SJSA1 (cell line): ENCODE data around the gene SLC30A7. TPM values are rescaled to one million over a fixed set of nuclear protein-coding genes. Genes with fewer than 3 reads are reported as not detected.
"Not testable (repeated sequence)": the region's sequence is repeated elsewhere in the genome, so short reads cannot be mapped to it uniquely, and the experiment has no call there.

Source experiments
- DNase-seq, 2 experiments: peaks; one replicate each; pipeline ENCODE4 v3.0.0-alpha.2; 2015 to 2020; ENCODE audit warnings: low spot score in 2 of 2, low read depth in 1 of 2
- H3K27ac ChIP-seq: fragments of 250-450 bp; sonication (Bioruptor Pico); 2 replicates; pipeline ENCODE4 v1.5.1; 2020; ENCODE audit warnings: mild to moderate bottlenecking, moderate library complexity
- H3K27me3 ChIP-seq: fragments of 250-450 bp; sonication (Bioruptor Pico); replicated peaks from 2 replicates; pipeline ENCODE4 v1.5.1; 2020; ENCODE audit warnings: mild to moderate bottlenecking, moderate library complexity
- H3K36me3 ChIP-seq: fragments of 250-450 bp; sonication (Bioruptor Pico); 2 replicates; pipeline ENCODE4 v1.5.1; 2020; ENCODE audit warnings: mild to moderate bottlenecking
- H3K4me1 ChIP-seq: fragments of 250-450 bp; sonication (Bioruptor Pico); replicated peaks from 2 replicates; pipeline ENCODE4 v1.6.1; 2021; ENCODE audit warnings: mild to moderate bottlenecking
- H3K4me3 ChIP-seq: fragments of 250-450 bp; sonication (Bioruptor Pico); 2 replicates; pipeline ENCODE4 v1.5.1; 2020; ENCODE audit warnings: mild to moderate bottlenecking
- H3K9me3 ChIP-seq: fragments of 250-450 bp; sonication (Bioruptor Pico); replicated peaks from 2 replicates; pipeline ENCODE4 v1.5.1; 2020; ENCODE audit warnings: mild to moderate bottlenecking
- total RNA-seq: library from RNA; depleted of rRNA; stranded (reverse); fragments of >200 nt; shearing (Covaris generic); gene quantifications from 2 replicates; pipeline ENCODE4 v1.2.3, GENCODE V29; 2014; rRNA removed

SLC30A7 gene
- total RNA-seq: 13.4 and 26.3 TPM in 2 replicates

- peak; percentile 91 to 97 for DNase-seq
- peak within 1 kb of the TSS; percentile 94 for H3K27ac ChIP-seq
- peaks cover 13% of the 10 kb centered on the region for H3K4me1 ChIP-seq
- no peaks in the 10 kb centered on the region for H3K27me3 ChIP-seq
- H3K4me3 ChIP-seq: peak within 1 kb of the TSS; percentile 74
- H3K9me3 ChIP-seq: no peaks in the 10 kb centered on the region
- peaks cover 26% of the 10 kb centered on the region for H3K36me3 ChIP-seq
Observed at GRCh38 chr1:100895540-100896480, at the start of gene SLC30A7. SLC30A7 (plus strand) TSS chr1:100896090; CDS start chr1:100896263, 173 bp downstream.

GRCh38 chr1:100847361-100848082 is 48.4 kb upstream of the SLC30A7 start:
- peak overlapping the region; percentile 55 for H3K27ac ChIP-seq
- DNase-seq: peak in 1 of 2 experiments; percentile 56
- peak overlapping the region; percentile 8 for H3K4me3 ChIP-seq

GRCh38 chr1:100851726-100852125 is 44.2 kb upstream of the SLC30A7 start:
- H3K27me3 ChIP-seq: no peaks in the 10 kb centered on the region
- no peaks in the 10 kb centered on the region for H3K36me3 ChIP-seq
- H3K27ac ChIP-seq: no peak overlapping the region
- H3K9me3 ChIP-seq: no peaks in the 10 kb centered on the region
- H3K4me3 ChIP-seq: no peak overlapping the region
- H3K4me1 ChIP-seq: peaks cover 16% of the 10 kb centered on the region
- DNase-seq: no peak

More at GRCh38 chr1:100847361-100848082, 48.4 kb upstream of the SLC30A7 start:
- Histone ChIP-seq H3K27me3 (no peaks in the 10 kb centered on the region), H3K36me3 (no peaks in the 10 kb centered on the region), H3K4me1 (peaks cover 6% of the 10 kb centered on the region), H3K9me3 (no peaks in the 10 kb centered on the region)

GRCh38 chr1:100852976-100853375 is 42.9 kb upstream of the SLC30A7 start:
- Histone ChIP-seq H3K27me3 (no peaks in the 10 kb centered on the region), H3K4me3 (no peak overlapping the region), H3K27ac (no peak overlapping the region), H3K4me1 (peaks cover 16% of the 10 kb centered on the region), H3K36me3 (no peaks in the 10 kb centered on the region), H3K9me3 (no peaks in the 10 kb centered on the region)
- DNase-seq: no peak

GRCh38 chr1:100855116-100855515 is 40.8 kb upstream of the SLC30A7 start:
- H3K27me3 ChIP-seq, H3K36me3 ChIP-seq, H3K4me3 ChIP-seq, H3K9me3 ChIP-seq: not testable (repeated sequence)
- peak in 1 of 2 experiments; percentile 70 for DNase-seq
- peak overlapping the region; percentile 52 for H3K27ac ChIP-seq
- peaks cover 19% of the 10 kb centered on the region for H3K4me1 ChIP-seq

- no peaks in the 10 kb centered on the region; the same call in 1 of the 2 replicates for H3K9me3 ChIP-seq
- H3K36me3 ChIP-seq: no peaks in the 10 kb centered on the region
- H3K27ac ChIP-seq: peak overlapping the region; percentile 24; the same call in 1 of the 2 replicates
- H3K27me3 ChIP-seq: no peaks in the 10 kb centered on the region
- peaks cover 10% of the 10 kb centered on the region for H3K4me1 ChIP-seq
- peak in 1 of 2 experiments; percentile 43 for DNase-seq
- no peak overlapping the region for H3K4me3 ChIP-seq
Observed at GRCh38 chr1:100860397-100860991, 35.4 kb upstream of the SLC30A7 start.

GRCh38 chr1:100861379-100861778 is 34.5 kb upstream of the SLC30A7 start:
- no peak for DNase-seq
- H3K9me3 ChIP-seq: no peaks in the 10 kb centered on the region; the same call in 1 of the 2 replicates
- no peaks in the 10 kb centered on the region for H3K27me3 ChIP-seq
- H3K27ac ChIP-seq: no peak overlapping the region
- H3K4me1 ChIP-seq: peaks cover 9% of the 10 kb centered on the region
- H3K36me3 ChIP-seq: no peaks in the 10 kb centered on the region
- no peak overlapping the region for H3K4me3 ChIP-seq

GRCh38 chr1:100862591-100862990 is 33.3 kb upstream of the SLC30A7 start:
- H3K27ac ChIP-seq: no peak overlapping the region
- H3K9me3 ChIP-seq: no peaks in the 10 kb centered on the region; the same call in 1 of the 2 replicates
- no peaks in the 10 kb centered on the region for H3K36me3 ChIP-seq
- H3K4me1 ChIP-seq: peaks cover 9% of the 10 kb centered on the region
- no peak overlapping the region for H3K4me3 ChIP-seq
- no peak for DNase-seq
- H3K27me3 ChIP-seq: no peaks in the 10 kb centered on the region

GRCh38 chr1:100866041-100866900 is 29.6 kb upstream of the SLC30A7 start:
- no peaks in the 10 kb centered on the region for H3K36me3 ChIP-seq
- H3K4me3 ChIP-seq: no peak overlapping the region
- H3K27me3 ChIP-seq: no peaks in the 10 kb centered on the region
- DNase-seq: peak in 1 of 2 experiments; percentile 43
- H3K4me1 ChIP-seq: no peaks in the 10 kb centered on the region
- no peak overlapping the region for H3K27ac ChIP-seq
- no peaks in the 10 kb centered on the region for H3K9me3 ChIP-seq

- no peak for DNase-seq
- Histone ChIP-seq H3K27ac (no peak overlapping the region), H3K27me3 (no peaks in the 10 kb centered on the region), H3K4me1 (no peaks in the 10 kb centered on the region), H3K9me3 (no peaks in the 10 kb centered on the region), H3K36me3 (no peaks in the 10 kb centered on the region), H3K4me3 (no peak overlapping the region)
Observed at GRCh38 chr1:100866901-100867206, 29.0 kb upstream of the SLC30A7 start.

GRCh38 chr1:100868364-100868995 is 27.4 kb upstream of the SLC30A7 start:
- Histone ChIP-seq H3K4me1 (no peaks in the 10 kb centered on the region), H3K27me3 (no peaks in the 10 kb centered on the region), H3K9me3 (no peaks in the 10 kb centered on the region), H3K36me3 (no peaks in the 10 kb centered on the region), H3K27ac (no peak overlapping the region), H3K4me3 (no peak overlapping the region)
- DNase-seq: peak in 1 of 2 experiments; percentile 34

GRCh38 chr1:100869996-100870395 is 25.9 kb upstream of the SLC30A7 start:
- H3K4me1 ChIP-seq: no peaks in the 10 kb centered on the region
- no peaks in the 10 kb centered on the region for H3K9me3 ChIP-seq
- H3K36me3 ChIP-seq: 0 out of 2 replicates have a peak, but pooled peaks cover 2% of the 10 kb centered on the region
- DNase-seq: no peak
- H3K27ac ChIP-seq: no peak overlapping the region
- H3K27me3 ChIP-seq: no peaks in the 10 kb centered on the region
- no peak overlapping the region for H3K4me3 ChIP-seq
